Neural crest cell (in vitro differentiated cells): Measurements from ENCODE around the gene TIA1. TPM values are rescaled to one million over a fixed set of nuclear protein-coding genes. Genes with fewer than 3 reads are reported as not detected.
"Not testable (repeated sequence)": the region's sequence is repeated elsewhere in the genome, so short reads cannot be mapped to it uniquely, and the experiment has no call there.

Source experiments
- DNase-seq: peaks from one replicate; pipeline ENCODE4 v3.0.0; 2021; ENCODE audit warnings: low read depth, mixed read lengths, low spot score
- H3K27ac Mint-ChIP-seq: one replicate; pipeline ENCODE4 v1.8.0; 2021; ENCODE audit warnings: mild to moderate bottlenecking, mixed read lengths; ENCODE audit not compliant: unreplicated experiment
- H3K27me3 Mint-ChIP-seq: 2 replicates; pipeline ENCODE4 v1.8.0; 2021; ENCODE audit warnings: low read depth, mild to moderate bottlenecking, mixed read lengths
- H3K36me3 Mint-ChIP-seq: 2 replicates; pipeline ENCODE4 v1.8.0; 2021; ENCODE audit warnings: low read depth, mild to moderate bottlenecking, mixed read lengths
- H3K4me1 Mint-ChIP-seq: 2 replicates; pipeline ENCODE4 v1.8.0; 2021; ENCODE audit warnings: mixed read lengths
- H3K4me3 Mint-ChIP-seq: one replicate; pipeline ENCODE4 v1.8.0; 2021; ENCODE audit warnings: mild to moderate bottlenecking, mixed read lengths
- H3K9me3 Mint-ChIP-seq: 2 replicates; pipeline ENCODE4 v1.8.0; 2021; ENCODE audit warnings: mixed read lengths
- CTCF ChIP-seq: fragments of 200-600 bp; sonication (generic); conservative IDR thresholded peaks from 2 replicates; pipeline ENCODE4 v1.5.0; 2021; ENCODE audit warnings: antibody characterized with exemption, mild to moderate bottlenecking
- total RNA-seq: library from RNA; stranded (reverse); gene quantifications from 2 replicates; pipeline ENCODE4 v1.2.1, GENCODE V29; 2021

TIA1 gene
- total RNA-seq, 1 donor from 2014 or later = 287 TPM

- Mint-ChIP-seq H3K36me3 (peaks cover 20% of the 10 kb centered on the region), H3K9me3 (no peaks in the 10 kb centered on the region), H3K4me3 (no peak overlapping the region), H3K27ac (no peak overlapping the region), H3K4me1 (peaks cover 26% of the 10 kb centered on the region), H3K27me3 (no peaks in the 10 kb centered on the region)
- no peak for TF ChIP-seq CTCF
- no peak for DNase-seq
These were observed 7.8 kb downstream of the TIA1 start for GRCh38 chr2:70240599-70240998.

- Mint-ChIP-seq H3K9me3 (no peaks in the 10 kb centered on the region), H3K27ac (no peak overlapping the region), H3K4me1 (no peaks in the 10 kb centered on the region), H3K4me3 (no peak overlapping the region), H3K36me3 (peaks cover 6% of the 10 kb centered on the region), H3K27me3 (no peaks in the 10 kb centered on the region)
- no peak for DNase-seq
- TF ChIP-seq CTCF = no peak
These were observed 14.5 kb downstream of the TIA1 start for GRCh38 chr2:70233926-70234325.

GRCh38 chr2:70226781-70227180 is 21.6 kb downstream of the TIA1 start:
- no peak for TF ChIP-seq CTCF
- Mint-ChIP-seq H3K9me3 (no peaks in the 10 kb centered on the region), H3K27me3 (no peaks in the 10 kb centered on the region), H3K27ac (no peak overlapping the region), H3K4me1 (no peaks in the 10 kb centered on the region), H3K36me3 (peaks cover 8% of the 10 kb centered on the region), H3K4me3 (no peak overlapping the region)
- DNase-seq = no peak

- H3K27me3 Mint-ChIP-seq, H3K4me3 Mint-ChIP-seq, DNase-seq, H3K27ac Mint-ChIP-seq, H3K9me3 Mint-ChIP-seq, H3K4me1 Mint-ChIP-seq: not testable (repeated sequence)
- peaks cover 25% of the 10 kb centered on the region for H3K36me3 Mint-ChIP-seq
These were observed 25.1 kb downstream of the TIA1 start for GRCh38 chr2:70223305-70223704.

GRCh38 chr2:70214953-70215549 is 33.4 kb downstream of the TIA1 start:
- H3K4me1 Mint-ChIP-seq = no peaks in the 10 kb centered on the region
- H3K27me3 Mint-ChIP-seq = no peaks in the 10 kb centered on the region
- no peak for DNase-seq
- no peak overlapping the region for H3K4me3 Mint-ChIP-seq
- no peak overlapping the region for H3K27ac Mint-ChIP-seq
- H3K36me3 Mint-ChIP-seq = peaks cover 22% of the 10 kb centered on the region
- TF ChIP-seq CTCF = no peak
- no peaks in the 10 kb centered on the region for H3K9me3 Mint-ChIP-seq

GRCh38 chr2:70214365-70214764 is 34.1 kb downstream of the TIA1 start:
- H3K36me3 Mint-ChIP-seq = peaks cover 21% of the 10 kb centered on the region
- H3K4me3 Mint-ChIP-seq = no peak overlapping the region
- TF ChIP-seq CTCF = no peak
- H3K27me3 Mint-ChIP-seq = no peaks in the 10 kb centered on the region
- no peak for DNase-seq
- no peaks in the 10 kb centered on the region for H3K4me1 Mint-ChIP-seq
- H3K9me3 Mint-ChIP-seq = no peaks in the 10 kb centered on the region
- H3K27ac Mint-ChIP-seq = no peak overlapping the region
